Measurements from ENCODE around the gene ACAA2. TPM values are rescaled to one million over a fixed set of nuclear protein-coding genes. Genes with fewer than 3 reads are reported as not detected.

ACAA2 gene
- polyA plus RNA-seq, 3 donors: 20.8 to 109 (median 97.6) TPM

GRCh38 chr18:49815927-49816326 lies 2.6 kb upstream of the ACAA2 start:
- TF ChIP-seq, protein P1, sequence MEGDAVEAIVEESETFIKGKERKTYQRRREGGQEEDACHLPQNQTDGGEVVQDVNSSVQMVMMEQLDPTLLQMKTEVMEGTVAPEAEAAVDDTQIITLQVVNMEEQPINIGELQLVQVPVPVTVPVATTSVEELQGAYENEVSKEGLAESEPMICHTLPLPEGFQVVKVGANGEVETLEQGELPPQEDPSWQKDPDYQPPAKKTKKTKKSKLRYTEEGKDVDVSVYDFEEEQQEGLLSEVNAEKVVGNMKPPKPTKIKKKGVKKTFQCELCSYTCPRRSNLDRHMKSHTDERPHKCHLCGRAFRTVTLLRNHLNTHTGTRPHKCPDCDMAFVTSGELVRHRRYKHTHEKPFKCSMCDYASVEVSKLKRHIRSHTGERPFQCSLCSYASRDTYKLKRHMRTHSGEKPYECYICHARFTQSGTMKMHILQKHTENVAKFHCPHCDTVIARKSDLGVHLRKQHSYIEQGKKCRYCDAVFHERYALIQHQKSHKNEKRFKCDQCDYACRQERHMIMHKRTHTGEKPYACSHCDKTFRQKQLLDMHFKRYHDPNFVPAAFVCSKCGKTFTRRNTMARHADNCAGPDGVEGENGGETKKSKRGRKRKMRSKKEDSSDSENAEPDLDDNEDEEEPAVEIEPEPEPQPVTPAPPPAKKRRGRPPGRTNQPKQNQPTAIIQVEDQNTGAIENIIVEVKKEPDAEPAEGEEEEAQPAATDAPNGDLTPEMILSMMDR (IDR thresholded peaks at IDR 0.05): no peak
- Histone ChIP-seq H3K79me2 (ENCODE audit: insufficient read depth, low read length) (peaks cover 18% of the 10 kb centered on the region), H3K27ac (ENCODE audit: low read depth in 1 of 2, low read length in 2 of 2) (no peak overlapping the region), H3K9ac (ENCODE audit: insufficient read depth, low read length, poor library complexity, severe bottlenecking) (no peak overlapping the region), H3K4me1 (ENCODE audit: control insufficient read depth in 1 of 2, insufficient read depth in 2 of 2, low read length in 2 of 2) (peaks cover 20 to 26% of the 10 kb centered on the region in 2 donors), H3K9me3 (replicated peaks in 1 of 2; ENCODE audit: control insufficient read depth in 1 of 2, insufficient read depth in 1 of 2, low read length in 2 of 2) (no peaks in the 10 kb centered on the region), H4K20me1 (ENCODE audit: insufficient read depth, low read length) (no peaks in the 10 kb centered on the region), H2AFZ (ENCODE audit: insufficient read depth, low read depth, low read length, poor library complexity, severe bottlenecking) (no peak overlapping the region), H3K27me3 (ENCODE audit: control insufficient read depth in 2 of 2, insufficient read depth in 2 of 2, low read length in 2 of 2) (no peaks in the 10 kb centered on the region), H3K4me2 (replicated peaks; ENCODE audit: extremely low read depth, low read length, poor library complexity, severe bottlenecking) (no peak overlapping the region), H3K4me3 (replicated peaks in 1 of 3; ENCODE audit: low read depth in 2 of 3, low read length in 3 of 3) (no peak overlapping the region), H3K36me3 (replicated peaks in 1 of 2; ENCODE audit: control insufficient read depth in 1 of 2, insufficient read depth in 2 of 2, low read length in 2 of 2) (no peaks in the 10 kb centered on the region)
- Mint-ChIP-seq H3K4me1 (peaks cover 39% of the 10 kb centered on the region), H3K9me3 (no peaks in the 10 kb centered on the region), H3K4me3 (no peak overlapping the region), H3K36me3 (peaks cover 0 to 3% of the 10 kb centered on the region in 2 donors), H3K27me3 (ENCODE audit: low read depth in 3 of 3) (peaks cover 0 to 3% (median 0%) of the 10 kb centered on the region in 3 donors), H3K27ac (no peak overlapping the region)
- intact Hi-C loops (cut with micrococcal nuclease): no loop called here
- WGBS (ENCODE audit: insufficient coverage): no CpG with 5 or more reads among the region's 4 CpGs
- no peak for DNase-seq

- Mint-ChIP-seq H3K9me3 (peaks cover 4 to 15% (median 8%) of the 10 kb centered on the region in 7 donors), H3K4me3 (peak overlapping the region; percentile 93 to 97), H3K36me3 (peaks cover 0 to 10% of the 10 kb centered on the region in 2 donors), H3K27ac (peak overlapping the region; percentile 92 to 97 (median 96)), H3K4me1 (peaks cover 32% of the 10 kb centered on the region), H3K27me3 (ENCODE audit: low read depth in 3 of 3) (peaks cover 0 to 3% (median 0%) of the 10 kb centered on the region in 3 donors)
- Histone ChIP-seq H3K79me2 (ENCODE audit: insufficient read depth, low read length) (peaks cover 35% of the 10 kb centered on the region), H3K9ac (ENCODE audit: insufficient read depth, low read length, poor library complexity, severe bottlenecking) (peak overlapping the region; percentile 98), H3K9me3 (replicated peaks in 1 of 2; ENCODE audit: control insufficient read depth in 1 of 2, insufficient read depth in 1 of 2, low read length in 2 of 2) (peaks cover 3 to 5% of the 10 kb centered on the region in 2 donors), H3K4me1 (ENCODE audit: control insufficient read depth in 1 of 2, insufficient read depth in 2 of 2, low read length in 2 of 2) (peaks cover 20 to 26% of the 10 kb centered on the region in 2 donors), H2AFZ (ENCODE audit: insufficient read depth, low read depth, low read length, poor library complexity, severe bottlenecking) (peak overlapping the region; percentile 94), H3K4me3 (replicated peaks in 1 of 3; ENCODE audit: low read depth in 2 of 3, low read length in 3 of 3) (peak overlapping the region; percentile 80 to 91 (median 86)), H4K20me1 (ENCODE audit: insufficient read depth, low read length) (no peaks in the 10 kb centered on the region), H3K36me3 (replicated peaks in 1 of 2; ENCODE audit: control insufficient read depth in 1 of 2, insufficient read depth in 2 of 2, low read length in 2 of 2) (no peaks in the 10 kb centered on the region), H3K27ac (ENCODE audit: low read depth in 1 of 2, low read length in 2 of 2) (peak overlapping the region; percentile 64 to 98), H3K4me2 (replicated peaks; ENCODE audit: extremely low read depth, low read length, poor library complexity, severe bottlenecking) (peak overlapping the region; percentile 74), H3K27me3 (ENCODE audit: control insufficient read depth in 2 of 2, insufficient read depth in 2 of 2, low read length in 2 of 2) (no peaks in the 10 kb centered on the region)
- TF ChIP-seq, protein P1 (IDR thresholded peaks at IDR 0.05): no peak
- peak; percentile 28 to 55 (median 34) for DNase-seq
- intact Hi-C loops (cut with micrococcal nuclease): loop anchor here (5.0 kb wide), 2 partner anchors 322 to 327 kb away; partner anchors contain the start of genes C18orf32 (in 1 of the 2) and RPL17 (in 1 of the 2)
- under 1% methylated on average over 24 of the region's 24 CpGs for WGBS (ENCODE audit: insufficient coverage)
Observed at GRCh38 chr18:49814147-49814499, 790 bp upstream of the ACAA2 start.
